Suppressor macrophage treated with lipopolysaccharide for 4 hours (primary cell): ENCODE data around the gene PNMA6F.
"Not testable (repeated sequence)": the region's sequence is repeated elsewhere in the genome, so short reads cannot be mapped to it uniquely, and the experiment has no call there.

Source experiments
- DNase-seq: peaks from one replicate; pipeline ENCODE4 v3.0.0-alpha.2; 2020

The PNMA6F gene

DNA sequence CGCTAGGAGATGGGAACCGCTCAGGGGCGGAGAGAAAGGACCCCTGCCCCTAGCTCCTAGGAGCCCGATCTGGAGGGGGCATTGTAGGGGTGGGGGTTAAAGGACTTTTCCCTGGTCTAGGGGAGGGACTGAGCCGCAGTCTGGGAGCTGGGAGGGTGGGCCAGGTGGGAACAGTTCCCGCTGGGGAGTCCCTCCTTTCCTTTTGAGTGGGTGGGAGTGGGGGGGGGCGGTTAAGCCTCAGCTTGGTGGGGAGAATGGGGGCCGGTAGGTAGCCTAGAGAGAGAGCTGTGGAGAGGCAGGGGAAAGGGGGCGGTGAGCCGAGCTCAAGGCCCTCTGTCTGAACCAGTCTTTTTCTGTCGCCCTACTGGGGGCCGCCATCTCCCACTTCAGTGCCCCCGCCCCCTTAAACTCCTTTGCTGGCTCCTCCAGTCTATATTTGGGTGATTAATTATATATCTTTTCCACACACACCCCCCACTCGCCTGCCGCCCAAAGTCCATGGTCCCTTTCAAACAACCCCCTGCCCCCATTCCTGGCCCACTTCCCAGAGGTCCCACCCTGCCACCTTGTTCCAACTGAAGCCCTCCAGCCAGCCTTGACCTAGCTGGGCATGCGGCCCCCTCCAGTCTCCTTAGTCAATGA, 13.2 kb upstream of the PNMA6F start:
- no peak for DNase-seq

GRCh38 chrX:153333821-153334653, 12.5 kb upstream of the PNMA6F start, which contains the start of gene ZNF275:
Gene ZNF275, plus strand, starts transcription at chrX:153334153. Its CDS starts 2,527 bp downstream, at chrX:153336680.
- peak; percentile 87 for DNase-seq

- DNase-seq: no peak
These were observed 11.7 kb upstream of the PNMA6F start for GRCh38 chrX:153333266-153333665.

DNA sequence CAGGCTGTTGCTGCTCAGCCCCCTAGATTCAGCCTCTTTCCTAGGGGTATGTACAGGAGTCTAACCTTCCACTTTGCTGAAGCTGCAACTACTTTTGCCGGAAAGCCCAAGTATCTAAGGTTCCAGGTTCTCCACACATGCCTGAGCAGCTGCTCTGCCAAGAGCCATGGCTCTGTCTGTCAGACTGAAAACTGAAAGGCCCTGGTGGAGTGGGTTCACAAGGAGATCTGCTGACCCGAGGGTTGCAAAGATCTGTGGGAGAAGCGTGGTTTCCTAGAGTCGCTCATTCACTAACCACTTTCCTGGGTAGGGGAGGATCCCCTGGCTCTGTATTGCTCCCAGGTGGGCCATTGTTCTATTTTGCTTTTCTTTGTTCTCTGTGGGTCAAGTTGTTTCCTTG, 6.0 kb upstream of the PNMA6F start:
- DNase-seq: no peak

DNA sequence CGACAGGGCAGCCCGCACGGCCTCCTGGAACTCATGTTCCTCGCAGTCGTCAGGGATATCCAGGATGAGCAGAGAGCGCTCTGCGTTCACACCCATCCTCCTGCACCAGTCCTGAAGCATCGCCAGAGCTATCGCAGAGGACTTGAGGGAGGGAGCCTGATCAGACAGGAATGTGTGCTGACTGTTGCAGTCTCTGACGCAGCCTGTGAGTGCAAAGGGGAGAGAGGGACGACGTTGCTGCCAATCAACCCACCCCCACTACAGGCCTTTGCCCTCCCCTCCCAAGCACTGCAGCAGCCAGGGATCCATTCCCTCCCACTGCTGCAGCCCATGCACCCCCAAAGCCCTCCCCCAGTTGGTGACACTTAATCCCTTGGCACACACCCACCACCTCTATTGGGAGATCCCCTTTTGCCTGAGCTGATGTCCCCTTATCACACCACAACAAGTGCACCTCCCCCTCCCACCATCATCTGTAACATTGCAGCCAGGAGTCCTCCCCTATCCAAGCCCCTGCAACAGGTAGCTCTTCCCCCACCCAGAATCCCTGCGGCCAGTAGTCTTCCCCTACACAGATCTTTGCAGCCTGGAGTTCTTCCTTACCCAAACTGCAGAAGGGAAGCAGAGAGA, 897 bp downstream of the PNMA6F start:
- DNase-seq: no peak

DNA sequence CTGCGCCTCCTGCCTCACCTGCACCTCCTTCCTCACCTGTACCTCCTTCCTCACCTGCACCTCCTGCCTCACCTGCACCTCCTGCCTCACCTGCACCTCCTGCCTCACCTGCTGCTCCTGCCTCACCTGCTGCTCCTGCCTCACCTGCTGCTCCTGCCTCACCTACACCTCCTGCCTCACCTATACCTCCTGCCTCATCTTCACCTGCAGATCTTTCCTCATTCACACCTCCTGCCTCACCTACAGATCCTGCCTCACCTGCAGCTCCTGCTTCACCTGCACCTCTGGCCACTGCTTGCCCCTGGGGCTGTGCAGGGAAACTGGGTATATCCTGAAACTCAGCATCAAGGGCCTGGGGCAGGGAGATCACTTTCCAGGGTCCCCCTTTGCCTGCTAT, 1.5 kb downstream of the PNMA6F start:
- DNase-seq: not testable (repeated sequence)

- DNase-seq: no peak
These were observed 2.1 kb downstream of the PNMA6F start for GRCh38 chrX:153319295-153320046.

DNA sequence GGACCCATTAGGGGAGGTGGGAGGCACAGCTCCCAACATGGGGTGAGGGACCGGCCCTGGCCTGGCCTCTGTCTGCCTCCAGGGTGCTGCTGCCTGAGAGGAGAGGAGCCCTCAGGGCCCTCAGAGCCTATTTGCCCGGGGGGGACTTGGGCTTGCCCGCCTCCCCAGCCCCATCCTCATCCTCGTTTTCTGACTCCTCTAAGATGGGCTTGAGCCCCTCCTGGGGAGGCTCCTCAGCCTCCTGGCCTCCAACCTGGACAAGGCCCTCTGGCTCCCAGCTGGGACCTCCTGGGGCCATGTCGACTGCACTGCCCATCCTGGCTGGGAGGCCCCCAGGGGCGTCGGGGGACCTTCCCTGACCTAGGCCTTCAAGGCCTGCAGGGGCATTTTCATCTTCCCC, 2.8 kb downstream of the PNMA6F start:
- no peak for DNase-seq

GRCh38 chrX:153317996-153318722, 3.4 kb downstream of the PNMA6F start:
- no peak for DNase-seq

DNA sequence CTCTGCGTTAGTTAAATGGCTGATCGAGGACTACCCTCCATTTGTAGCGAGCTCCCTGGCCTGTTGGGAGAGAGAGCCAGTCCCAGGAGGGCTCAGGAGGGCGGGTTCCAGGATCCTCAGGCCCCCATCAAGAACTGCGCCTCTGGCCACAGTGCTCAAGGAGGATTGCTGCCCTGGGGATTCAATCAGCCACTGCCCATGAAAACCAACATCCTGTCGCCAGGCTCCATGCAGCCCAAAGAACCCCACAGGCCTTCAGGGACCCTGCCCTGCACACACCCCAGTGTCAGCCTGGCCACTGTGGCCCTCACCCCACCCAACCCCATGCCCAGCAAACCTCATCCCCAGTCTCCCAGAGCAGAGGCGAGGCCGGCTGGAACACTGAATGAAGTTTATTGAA, 4.3 kb downstream of the PNMA6F start:
- no peak for DNase-seq

GRCh38 chrX:153312842-153313241, 8.7 kb downstream of the PNMA6F start:
- no peak for DNase-seq

- no peak for DNase-seq
These were observed 9.5 kb downstream of the PNMA6F start for GRCh38 chrX:153312041-153312440.

GRCh38 chrX:153310901-153311300, 10.7 kb downstream of the PNMA6F start:
- no peak for DNase-seq

- DNase-seq: peak; percentile 21
These were observed 14.0 kb downstream of the PNMA6F start for GRCh38 chrX:153307276-153308178.

GRCh38 chrX:153306527-153307115, 14.9 kb downstream of the PNMA6F start:
- no peak for DNase-seq

DNA sequence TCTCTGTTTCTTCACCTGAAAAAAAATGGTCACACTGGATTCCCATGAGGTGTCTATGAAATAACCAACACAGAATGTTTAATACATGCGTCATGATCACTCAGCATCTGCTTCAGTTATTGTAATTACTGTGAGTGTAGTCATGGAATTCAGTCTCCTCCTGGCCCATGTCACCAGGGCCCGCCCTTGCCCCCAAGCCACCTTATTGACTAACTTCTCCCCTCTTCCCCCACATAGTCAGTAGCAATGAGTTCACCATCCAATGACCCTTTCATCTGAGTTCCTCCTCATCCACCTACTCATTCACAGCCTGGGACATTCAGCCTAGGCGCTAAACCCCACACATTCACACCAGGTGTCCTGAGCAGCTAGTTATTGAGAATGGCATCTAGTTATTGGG, 15.6 kb downstream of the PNMA6F start:
- DNase-seq: peak; percentile 41

GRCh38 chrX:153304988-153305736, 16.4 kb downstream of the PNMA6F start:
- DNase-seq: no peak

DNA sequence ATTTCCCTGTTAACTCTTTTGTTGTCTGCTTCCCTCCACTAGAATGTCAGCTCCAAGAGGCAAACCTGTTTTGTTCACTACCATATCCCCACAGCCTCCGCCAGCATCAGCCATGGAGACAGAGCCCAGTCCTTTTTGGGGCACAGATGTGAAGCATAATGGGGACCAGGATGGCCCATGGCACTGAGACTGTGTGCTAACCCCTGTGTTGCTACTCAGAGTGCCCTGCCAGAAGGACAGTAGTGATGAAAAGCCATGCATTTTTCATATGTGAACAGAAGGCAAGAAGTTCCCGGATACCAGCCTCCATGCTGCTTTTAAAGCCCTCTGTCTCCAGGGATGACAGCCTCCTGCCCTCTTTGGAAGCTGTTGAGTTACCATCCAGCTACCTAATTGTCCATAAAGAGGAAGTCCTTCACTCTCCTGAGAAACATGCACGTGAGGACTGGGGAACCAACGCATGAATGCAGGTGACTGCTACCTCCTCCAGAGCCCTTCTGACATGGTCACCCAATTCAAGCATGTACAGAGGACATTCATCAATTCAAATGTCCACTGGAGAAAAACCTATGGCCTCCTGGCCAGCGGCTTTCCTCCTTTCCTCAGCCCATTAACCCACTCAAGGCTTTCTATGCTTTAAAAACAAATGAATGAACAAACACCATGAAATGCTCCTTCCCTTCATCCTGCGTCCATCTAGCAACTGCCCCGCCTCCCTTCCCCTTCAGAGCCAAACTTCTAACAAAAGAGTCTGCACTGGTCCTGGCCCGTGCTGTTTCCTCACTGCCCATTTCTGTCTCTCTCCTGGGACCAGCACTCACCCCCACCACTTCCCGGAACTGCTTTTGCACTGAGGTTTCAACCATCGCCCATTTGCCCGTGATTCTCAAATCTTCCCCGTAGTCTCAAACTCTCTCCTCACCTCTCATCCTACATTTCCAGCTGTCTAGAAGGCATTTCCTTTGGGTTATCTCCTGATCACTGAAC, 18.0 kb downstream of the PNMA6F start:
- no peak for DNase-seq

DNA sequence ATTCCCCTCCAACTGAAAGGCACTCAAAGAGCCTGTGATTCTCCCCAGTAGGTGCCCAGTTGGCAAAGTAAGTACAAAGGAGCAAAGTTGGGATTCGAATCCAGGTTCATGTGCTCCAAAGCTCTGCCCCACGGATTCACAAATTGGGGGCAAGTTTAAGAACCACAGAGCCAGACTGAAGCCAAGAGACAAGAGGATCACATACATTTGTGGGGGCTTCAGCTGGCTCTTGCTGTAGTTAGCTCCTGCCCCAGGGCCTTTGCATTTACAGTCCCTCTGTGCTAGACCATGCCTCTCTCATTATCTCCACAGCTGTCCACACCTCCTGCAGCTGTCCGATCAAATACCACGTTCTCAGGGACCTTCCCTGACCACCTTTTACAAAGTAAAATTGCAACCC, 18.8 kb downstream of the PNMA6F start:
- DNase-seq: no peak
